CD4-positive, alpha-beta T cell treated with Interleukin-6 for 4 hours (primary cell): ENCODE measurements around the gene SUGT1.
"Not testable (repeated sequence)": the region's sequence is repeated elsewhere in the genome, so short reads cannot be mapped to it uniquely, and the experiment has no call there.

Experiments used
- DNase-seq: peaks from one replicate; pipeline ENCODE4 v3.0.0-alpha.2; 2020; ENCODE audit warnings: mixed read lengths

Gene SUGT1

DNA sequence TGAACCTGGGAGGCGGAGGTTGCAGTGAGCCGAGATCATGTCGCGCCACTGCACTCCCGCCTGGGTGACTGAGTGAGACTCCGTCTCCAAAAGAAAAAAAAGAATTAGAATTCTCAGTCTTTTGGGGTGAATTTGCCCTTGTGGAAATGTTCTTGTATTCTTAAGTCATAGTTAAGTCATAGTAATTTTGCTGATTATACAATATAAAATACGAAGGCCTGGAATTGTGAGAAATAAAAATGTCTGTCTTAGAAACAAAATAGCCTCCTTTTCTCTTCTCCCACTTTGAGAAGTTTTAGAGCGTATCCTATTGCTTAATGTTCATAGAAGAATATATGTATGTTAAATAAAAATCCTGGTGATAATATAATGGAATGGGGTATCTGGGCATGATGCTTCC lies 18.1 kb downstream of the SUGT1 start:
- no peak for DNase-seq

GRCh38 chr13:52673465-52673864 lies 20.8 kb downstream of the SUGT1 start:
- no peak for DNase-seq

GRCh38 chr13:52677823-52678222 lies 25.2 kb downstream of the SUGT1 start:
- no peak for DNase-seq

DNA sequence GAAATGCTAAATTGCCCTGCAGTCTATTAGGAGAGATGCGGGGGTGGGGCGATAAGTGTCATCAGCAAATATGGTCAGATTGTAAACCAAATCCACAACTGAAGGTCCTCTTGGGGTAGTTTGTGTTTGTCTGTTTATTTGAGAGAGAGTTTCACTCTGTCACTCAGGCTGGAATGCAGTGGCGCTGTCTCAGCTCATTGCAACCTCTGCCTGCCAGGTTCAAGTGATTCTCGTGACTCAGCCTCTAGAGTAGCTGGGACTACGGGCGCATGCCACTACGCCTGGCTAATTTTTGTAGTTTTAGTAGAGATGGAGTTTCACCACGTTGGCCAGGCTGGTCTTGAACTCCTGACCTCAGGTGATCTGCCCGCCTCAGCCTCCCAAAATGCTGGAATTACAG lies 33.2 kb downstream of the SUGT1 start:
- DNase-seq = not testable (repeated sequence)

- DNase-seq = no peak
These were observed 33.7 kb downstream of the SUGT1 start for GRCh38 chr13:52686376-52686775.

DNA sequence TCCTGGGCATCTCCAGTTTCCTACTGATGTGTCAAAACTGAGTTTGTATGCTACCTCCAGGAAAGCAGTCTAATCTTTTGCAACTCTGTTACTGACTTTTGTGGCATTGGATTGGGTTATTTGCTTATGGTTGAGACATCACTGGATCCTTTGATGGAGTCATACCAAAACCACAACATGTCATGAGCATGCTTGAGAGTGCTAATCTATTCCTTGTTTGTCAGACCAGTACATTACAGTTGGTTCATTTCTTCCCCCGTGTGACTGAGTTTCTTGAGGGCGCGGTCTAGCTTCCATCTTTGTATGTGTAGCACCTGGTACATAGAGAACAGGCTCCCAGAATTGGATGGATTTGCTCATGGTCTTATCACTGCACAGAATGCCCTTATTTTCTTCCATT lies 43.2 kb downstream of the SUGT1 start:
- no peak for DNase-seq

DNA sequence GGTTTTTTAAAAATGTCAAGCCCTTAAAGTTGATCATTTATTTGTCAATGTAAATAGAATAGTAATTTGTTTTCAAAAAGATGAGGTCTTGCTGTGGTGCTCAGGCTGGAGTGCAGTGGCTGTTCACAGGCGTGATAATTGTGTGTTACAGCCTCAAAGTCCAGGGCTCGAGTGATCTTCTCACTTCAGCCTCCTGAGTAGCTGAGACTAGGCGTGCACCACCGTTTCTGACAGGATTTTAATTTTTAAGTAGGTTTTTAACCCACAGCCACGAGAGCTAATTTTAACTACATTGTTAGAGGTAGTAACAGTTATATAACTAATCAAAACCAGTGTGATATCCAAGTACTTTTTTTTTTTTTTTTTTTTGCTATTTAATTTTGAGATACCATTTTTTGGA lies 43.9 kb downstream of the SUGT1 start:
- DNase-seq = no peak

DNA sequence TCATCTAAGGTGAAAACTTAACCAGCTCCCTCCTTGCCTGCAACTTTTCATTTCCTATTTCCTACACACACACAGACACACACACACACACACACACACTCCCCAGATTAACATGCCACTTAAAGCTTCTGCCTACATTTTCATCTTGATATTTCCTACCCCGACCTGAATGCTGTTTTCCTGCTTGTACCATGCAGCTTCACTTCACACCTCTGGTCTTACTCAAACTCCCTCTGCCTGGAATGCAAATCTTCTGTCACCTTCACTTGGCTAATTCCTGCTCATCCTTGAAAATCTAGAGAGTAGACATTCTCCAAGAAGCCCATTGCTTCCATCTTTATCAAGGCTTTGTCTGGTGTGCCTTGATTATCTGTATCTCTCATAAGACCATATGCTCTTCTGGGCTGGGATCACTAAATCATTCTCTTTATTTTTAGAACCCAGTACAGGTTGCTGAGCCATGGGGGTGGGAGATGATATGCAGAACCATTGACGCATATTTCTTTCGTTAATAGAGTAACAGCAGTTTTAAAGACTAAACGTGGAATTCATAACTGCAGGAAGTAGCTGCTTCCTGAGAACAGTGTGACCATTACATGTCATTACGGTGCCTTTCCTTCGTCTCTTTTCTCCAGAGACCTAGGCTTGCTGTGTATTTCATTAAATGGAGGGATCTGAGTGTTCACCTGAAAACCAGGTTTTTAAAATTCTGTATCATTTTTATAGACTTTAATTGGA lies 49.3 kb downstream of the SUGT1 start:
- no peak for DNase-seq

GRCh38 chr13:52703482-52703881 lies 50.8 kb downstream of the SUGT1 start:
- DNase-seq = no peak

- DNase-seq = no peak
These were observed 53.4 kb downstream of the SUGT1 start for GRCh38 chr13:52706081-52706480.

GRCh38 chr13:52707375-52707774 lies 54.7 kb downstream of the SUGT1 start:
- DNase-seq = no peak

- DNase-seq = not testable (repeated sequence)
These were observed 55.6 kb downstream of the SUGT1 start for GRCh38 chr13:52708266-52708665.

DNA sequence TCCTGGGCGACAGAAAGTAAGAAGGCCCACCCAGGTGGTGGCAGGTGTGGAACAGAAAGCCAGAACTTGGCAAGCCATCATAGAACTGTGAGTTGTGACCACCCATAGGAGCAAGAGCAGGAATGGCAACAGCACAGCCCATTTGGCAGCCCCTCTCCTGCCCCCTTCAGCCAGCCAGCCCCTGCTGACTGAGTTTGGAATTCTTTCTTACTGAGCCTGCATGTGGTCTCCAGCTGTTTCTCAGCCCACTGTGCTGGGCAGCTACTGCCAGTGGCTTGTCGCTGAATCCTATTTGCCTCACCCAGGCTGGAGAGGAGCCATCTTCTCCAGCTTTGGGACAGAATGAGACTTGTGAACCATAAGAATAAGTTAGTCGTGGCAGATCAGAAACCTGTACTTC lies 58.6 kb downstream of the SUGT1 start:
- DNase-seq = no peak

GRCh38 chr13:52712385-52712784 lies 59.7 kb downstream of the SUGT1 start:
- no peak for DNase-seq

DNA sequence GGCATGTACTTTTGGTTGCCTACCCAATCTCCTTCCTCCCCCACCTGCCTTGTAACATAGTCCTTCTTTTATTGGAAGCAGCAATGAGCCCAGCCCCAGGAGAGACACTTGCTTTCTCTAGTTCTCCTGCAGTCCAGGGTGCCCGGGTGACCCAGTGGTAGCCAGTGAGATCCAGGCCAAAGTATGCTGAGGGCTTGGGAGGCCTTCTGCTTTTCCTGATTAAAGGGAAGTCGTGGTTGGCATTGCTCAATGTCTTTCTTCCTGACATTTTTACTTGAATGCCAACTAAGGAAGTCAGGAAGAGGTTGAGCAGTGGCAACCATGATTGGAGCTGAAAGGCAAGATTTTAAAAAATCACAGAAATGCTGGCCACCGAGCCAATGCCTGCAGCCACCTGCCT lies 61.3 kb downstream of the SUGT1 start:
- no peak for DNase-seq

- not testable (repeated sequence) for DNase-seq
These were observed 68.3 kb downstream of the SUGT1 start for GRCh38 chr13:52720904-52721303.

DNA sequence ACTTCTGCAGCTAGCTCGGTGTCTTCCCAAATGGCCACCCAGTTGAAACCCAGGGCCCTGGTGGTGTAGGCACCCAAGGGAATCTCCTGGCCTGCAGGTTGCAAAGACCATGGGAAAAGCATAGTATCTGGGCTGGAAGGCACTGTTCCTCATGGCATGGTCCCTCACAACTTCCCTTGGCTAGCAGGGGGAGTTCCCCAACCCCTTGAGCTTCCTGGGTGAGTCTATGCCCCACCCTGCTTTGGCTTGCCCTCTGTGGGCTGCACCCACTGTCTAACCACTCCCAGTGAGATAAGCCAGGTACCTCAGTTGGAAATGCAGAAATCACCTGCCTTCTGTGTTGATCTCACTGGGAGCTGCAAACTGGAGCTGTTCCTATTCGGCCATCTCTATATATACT lies 68.7 kb downstream of the SUGT1 start:
- DNase-seq = not testable (repeated sequence)

DNA sequence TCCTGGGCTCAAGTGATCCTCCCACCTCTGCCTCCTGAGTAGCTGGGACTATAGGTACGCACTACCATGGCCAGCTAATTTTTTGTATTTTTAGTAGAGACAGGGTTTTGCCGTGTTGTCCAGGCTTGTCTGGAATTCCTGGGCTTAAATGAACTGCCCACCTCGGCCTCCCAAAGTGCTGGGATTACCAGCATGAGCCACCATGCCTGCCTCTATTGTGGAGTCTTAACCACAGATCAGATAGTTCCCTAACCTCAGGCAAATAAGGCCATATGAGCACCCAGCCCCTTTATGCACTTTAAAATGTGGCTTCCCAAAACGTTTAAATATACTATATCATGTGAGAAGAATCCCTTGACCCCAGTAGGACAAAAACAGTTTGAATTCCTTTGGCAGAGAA lies 70.5 kb downstream of the SUGT1 start:
- no peak for DNase-seq

- DNase-seq = no peak
These were observed 72.7 kb downstream of the SUGT1 start for GRCh38 chr13:52725302-52725701.

DNA sequence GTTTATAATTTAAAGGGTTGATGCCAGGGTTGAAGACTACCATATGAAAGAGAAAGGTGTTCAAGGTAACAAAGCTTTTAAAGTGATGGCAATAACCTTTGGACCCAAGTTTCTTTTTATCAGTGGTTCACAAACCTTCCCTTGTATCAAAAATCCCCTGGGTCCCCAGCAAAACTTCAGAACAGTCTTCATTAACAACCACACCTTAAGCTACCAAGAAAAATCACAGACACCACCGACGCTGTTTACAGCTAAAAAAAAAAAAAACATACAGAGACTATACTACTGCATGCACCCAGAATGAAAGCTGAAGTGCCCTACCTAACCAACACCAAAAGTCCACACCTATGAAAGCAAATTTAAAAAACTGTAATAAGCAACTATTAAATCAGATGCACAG lies 73.6 kb downstream of the SUGT1 start:
- DNase-seq = no peak

GRCh38 chr13:52734075-52734623 lies 81.5 kb downstream of the SUGT1 start:
- DNase-seq = no peak

- DNase-seq = no peak
These were observed 84.3 kb downstream of the SUGT1 start for GRCh38 chr13:52736891-52737290.

DNA sequence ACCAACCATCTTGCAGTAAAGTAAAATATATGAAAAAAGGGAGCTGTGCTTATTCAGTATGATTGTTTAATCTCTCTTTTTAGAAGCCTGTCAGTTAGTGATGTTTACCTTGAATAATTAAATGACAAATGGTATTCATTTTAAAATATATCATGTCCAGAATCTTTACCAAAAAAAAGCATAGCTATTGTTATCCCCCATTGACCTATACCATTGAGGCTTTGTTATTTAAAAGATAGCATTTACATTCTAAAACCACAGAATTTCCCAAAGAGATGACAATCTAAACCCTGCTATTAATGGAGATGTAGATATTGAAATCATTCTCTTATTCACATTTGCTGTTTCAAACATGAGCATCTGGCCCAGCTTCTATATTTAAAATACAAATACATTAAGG lies 84.8 kb downstream of the SUGT1 start:
- DNase-seq = no peak

- no peak for DNase-seq
These were observed 85.3 kb downstream of the SUGT1 start for GRCh38 chr13:52737965-52738364.
